ENCODE results near the gene UNKL.

The UNKL gene

GRCh38 chr16:1351582-1352362 is 62.7 kb downstream of the UNKL start, which contains the start of the genes GNPTG and TSR3:
Gene GNPTG, plus strand, starts transcription at chr16:1351931. Its CDS starts 35 bp downstream, at chr16:1351966.
Gene TSR3, minus strand, starts transcription at chr16:1351878. Its CDS starts 74 bp downstream, at chr16:1351804.
- peak; percentile 76 for DNase-seq (ENCODE audit: low read depth)

DNA sequence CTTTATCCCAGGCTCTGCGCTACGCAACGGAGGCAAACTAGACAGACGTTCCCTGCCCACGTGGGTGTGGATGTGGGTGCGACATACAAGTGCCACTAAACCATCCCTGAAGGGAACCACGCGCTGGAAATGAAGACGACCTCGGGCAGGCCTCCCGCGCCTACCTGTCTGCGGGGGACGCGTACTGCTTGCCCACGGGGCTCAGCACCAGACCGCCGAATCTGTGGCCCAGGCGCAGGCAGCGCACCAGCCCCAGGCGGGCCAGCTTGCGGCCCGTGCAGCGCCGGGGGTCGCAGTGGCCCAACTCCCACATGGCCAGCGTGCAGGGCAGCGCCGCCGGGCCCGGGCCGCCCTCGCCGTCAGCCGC is 63.3 kb downstream of the UNKL start:
- DNase-seq (ENCODE audit: low read depth): no peak

GRCh38 chr16:1350691-1351090 is 63.8 kb downstream of the UNKL start:
- DNase-seq (ENCODE audit: low read depth): no peak

GRCh38 chr16:1349951-1350350 is 64.6 kb downstream of the UNKL start:
- no peak for DNase-seq (ENCODE audit: low read depth)

DNA sequence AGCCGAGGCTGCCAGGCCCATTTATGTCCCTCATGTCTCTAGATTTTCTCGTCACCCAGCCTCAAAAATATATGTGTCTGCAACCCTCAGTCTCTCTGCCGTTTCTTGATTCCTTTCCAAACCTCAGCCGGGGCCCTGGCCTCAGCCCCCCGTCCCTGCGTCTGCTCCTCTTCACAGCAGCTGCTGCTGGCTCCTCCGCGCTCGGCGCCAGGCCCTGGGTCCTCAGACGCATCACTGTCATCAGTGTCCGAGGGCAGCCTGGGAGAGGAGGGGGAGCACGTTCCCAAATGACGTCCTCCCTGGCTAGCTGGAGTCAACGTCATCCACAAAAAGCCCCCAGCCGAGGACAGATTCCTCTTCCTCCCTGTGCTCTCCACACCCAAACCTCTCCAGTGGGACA is 65.2 kb downstream of the UNKL start:
- no peak for DNase-seq (ENCODE audit: low read depth)

DNA sequence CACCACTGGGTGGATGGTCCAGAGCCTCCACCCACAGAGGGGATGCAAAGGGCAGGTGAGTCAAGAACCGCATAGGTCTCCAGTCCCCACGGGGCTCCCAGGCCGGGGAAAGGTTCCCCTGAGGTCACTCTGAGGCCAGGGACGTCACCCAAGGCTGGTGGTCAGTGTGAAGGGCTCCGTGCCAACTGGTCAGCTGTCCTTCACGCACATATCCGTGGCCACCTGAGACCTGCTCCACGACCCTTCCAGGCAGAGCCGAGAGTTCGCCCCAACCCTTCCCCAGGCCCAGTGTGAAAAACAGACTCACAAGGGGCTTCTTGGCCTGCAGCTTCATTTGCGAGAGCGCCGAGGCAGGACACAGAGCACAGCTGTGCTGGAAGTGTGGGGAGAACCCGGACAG is 65.6 kb downstream of the UNKL start:
- DNase-seq (ENCODE audit: low read depth): no peak

DNA sequence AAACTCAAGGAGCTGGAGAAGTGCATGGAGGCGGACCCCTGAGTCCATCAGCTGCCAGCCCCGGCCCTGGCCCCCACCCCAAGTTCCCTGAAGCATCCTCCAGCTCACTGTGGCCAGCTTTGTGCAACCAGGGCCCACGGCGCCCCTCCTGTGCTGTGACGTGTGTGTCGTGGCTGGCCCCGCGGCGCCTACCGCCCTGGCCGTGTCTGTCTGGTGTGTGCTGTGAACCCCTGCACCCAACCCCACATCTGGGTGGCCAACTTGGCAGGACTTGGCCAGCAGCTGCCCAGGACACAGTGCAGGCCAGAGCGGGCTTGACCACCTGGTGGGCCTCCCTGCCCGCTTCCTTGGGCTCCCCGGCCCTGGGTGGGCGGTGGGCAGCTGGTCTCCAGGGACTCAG is 66.1 kb downstream of the UNKL start:
- DNase-seq (ENCODE audit: low read depth): no peak

DNA sequence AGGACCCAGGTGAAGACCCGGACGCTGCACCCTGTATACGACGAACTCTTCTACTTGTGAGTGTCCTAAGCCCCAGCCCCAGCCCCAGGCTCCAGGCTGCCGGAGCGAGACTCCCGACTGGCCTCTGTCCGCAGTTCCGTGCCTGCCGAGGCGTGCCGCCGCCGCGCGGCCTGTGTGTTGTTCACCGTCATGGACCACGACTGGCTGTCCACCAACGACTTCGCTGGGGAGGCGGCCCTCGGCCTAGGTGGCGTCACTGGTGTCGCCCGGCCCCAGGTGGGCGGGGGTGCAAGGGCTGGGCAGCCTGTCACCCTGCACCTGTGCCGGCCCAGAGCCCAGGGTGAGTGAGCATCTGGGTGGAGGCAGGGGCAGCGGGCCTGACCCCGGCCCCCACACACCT is 66.5 kb downstream of the UNKL start:
- no peak for DNase-seq (ENCODE audit: low read depth)

- no peak for DNase-seq (ENCODE audit: low read depth)
Measured at GRCh38 chr16:1347286-1347855, 67.1 kb downstream of the UNKL start.

- no peak for DNase-seq (ENCODE audit: low read depth)
Measured at GRCh38 chr16:1346422-1347285, 67.8 kb downstream of the UNKL start.

DNA sequence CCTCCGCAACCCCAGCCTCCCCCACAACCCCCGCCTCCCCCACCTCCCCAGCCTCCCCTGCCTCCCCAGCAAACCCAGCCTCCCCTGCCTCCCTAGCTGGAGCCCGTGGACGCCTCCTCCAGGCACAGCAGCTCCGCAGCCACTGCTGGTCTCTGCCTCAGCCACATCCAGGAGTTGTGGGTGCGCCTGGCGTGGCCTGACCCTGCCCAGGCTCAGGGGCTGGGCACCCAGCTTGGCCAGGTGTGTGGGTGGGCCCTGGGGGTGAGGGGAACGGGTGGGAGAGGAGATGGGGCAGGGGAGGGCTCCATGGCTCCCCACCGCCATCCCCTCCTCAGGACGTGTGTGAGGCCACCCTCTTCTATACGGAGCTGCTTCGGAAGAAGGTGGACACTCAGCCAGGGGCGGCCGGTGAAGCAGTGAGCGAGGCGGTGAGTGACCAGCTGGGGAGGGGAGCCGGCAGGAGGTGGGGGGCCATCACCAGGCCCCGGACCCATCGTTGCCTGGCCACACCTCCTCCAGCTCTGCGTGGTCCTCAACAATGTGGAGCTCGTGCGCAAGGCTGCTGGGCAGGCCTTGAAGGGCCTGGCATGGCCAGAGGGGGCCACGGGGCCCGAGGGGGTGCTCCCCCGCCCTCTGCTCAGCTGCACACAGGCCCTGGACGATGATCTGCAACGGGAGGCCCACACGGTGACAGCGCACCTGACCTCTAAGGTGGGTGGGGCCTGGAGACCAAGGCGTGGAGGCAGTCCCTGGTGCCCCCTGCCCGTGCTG is 68.7 kb downstream of the UNKL start:
- DNase-seq (ENCODE audit: low read depth): no peak

GRCh38 chr16:1345087-1345486 is 69.4 kb downstream of the UNKL start:
- no peak for DNase-seq (ENCODE audit: low read depth)

- DNase-seq (ENCODE audit: low read depth): no peak
Measured at GRCh38 chr16:1344499-1344898, 70.0 kb downstream of the UNKL start.

DNA sequence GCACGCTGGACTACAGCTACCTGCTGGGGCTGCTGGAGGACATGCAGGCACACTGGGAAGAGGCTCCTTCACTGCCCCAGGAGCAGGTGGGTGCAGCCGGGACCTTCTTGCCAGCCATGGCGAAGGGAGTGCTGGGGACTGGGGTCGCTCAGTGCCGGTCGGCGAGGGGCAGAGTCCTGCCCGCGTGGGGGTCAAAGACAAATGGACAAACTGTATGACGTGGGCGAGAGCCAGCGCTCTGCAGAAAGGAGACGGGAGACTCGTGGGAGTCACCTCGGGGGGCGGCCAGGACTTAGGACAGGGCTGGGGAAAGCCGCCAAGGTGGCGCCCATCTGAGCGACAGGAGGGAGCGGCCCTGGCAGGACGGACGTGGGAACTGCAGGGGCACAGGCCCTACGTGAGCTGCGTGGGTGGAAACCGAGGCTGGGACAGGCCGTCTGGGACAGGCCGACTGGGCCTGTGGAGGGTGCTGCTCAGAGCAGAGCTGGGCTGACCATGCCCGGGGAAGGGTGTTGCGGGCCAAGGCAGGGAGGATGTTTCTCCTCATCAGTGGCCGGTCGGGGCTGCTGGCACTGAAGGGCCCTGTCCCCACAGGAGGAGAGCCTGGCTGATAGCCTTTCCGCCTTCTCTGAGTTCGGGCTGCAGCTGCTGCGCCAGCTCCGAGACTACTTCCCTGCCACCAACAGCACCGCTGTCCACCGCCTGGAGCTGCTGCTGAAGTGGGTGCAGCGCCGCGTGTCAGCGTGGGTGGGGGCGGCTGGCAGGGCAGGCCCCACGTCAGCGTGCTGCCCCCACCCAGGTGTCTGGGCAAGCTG is 70.9 kb downstream of the UNKL start:
- no peak for DNase-seq (ENCODE audit: low read depth)

DNA sequence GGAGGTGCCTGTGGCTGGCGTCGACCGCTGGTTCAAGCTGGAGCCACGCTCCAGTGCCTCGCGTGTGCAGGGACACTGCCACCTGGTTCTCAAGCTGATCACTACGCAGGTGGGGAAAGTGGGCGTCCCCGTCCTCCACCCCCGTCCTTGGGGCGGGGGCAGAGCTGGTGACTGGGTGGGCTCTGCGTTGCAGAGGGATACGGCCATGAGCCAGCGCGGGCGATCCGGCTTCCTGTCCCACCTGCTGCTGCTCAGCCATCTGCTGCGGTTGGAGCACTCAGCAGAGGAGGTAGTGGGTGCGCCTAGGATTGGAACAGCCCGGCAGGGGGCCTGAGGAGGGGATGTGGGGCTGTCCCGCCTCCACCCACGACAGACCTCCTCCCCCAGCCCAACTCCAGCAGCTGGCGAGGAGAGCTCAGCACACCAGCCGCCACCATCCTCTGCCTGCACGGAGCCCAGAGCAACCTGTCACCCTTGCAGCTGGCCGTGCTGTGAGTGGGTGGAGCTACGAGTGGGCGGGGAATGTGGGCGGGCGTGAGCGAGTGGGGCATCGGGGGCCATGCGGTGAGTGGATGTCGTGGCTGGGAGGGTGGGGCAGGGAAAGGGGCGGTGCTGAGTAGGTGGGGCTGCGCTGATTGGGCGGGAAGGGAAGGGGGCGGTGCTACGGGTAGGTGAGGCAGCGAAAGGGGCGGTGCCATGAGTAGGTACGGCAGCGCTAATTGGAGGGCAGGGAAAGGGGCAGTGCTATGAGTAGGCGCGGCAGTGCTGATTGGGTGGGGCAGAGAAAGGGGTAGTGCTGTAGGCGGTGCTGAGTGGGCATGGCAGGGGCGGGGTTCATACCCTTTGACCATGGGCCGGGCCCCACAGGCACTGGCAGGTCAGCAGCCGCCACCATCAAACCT is 71.7 kb downstream of the UNKL start:
- DNase-seq (ENCODE audit: low read depth): peak; percentile 90

DNA sequence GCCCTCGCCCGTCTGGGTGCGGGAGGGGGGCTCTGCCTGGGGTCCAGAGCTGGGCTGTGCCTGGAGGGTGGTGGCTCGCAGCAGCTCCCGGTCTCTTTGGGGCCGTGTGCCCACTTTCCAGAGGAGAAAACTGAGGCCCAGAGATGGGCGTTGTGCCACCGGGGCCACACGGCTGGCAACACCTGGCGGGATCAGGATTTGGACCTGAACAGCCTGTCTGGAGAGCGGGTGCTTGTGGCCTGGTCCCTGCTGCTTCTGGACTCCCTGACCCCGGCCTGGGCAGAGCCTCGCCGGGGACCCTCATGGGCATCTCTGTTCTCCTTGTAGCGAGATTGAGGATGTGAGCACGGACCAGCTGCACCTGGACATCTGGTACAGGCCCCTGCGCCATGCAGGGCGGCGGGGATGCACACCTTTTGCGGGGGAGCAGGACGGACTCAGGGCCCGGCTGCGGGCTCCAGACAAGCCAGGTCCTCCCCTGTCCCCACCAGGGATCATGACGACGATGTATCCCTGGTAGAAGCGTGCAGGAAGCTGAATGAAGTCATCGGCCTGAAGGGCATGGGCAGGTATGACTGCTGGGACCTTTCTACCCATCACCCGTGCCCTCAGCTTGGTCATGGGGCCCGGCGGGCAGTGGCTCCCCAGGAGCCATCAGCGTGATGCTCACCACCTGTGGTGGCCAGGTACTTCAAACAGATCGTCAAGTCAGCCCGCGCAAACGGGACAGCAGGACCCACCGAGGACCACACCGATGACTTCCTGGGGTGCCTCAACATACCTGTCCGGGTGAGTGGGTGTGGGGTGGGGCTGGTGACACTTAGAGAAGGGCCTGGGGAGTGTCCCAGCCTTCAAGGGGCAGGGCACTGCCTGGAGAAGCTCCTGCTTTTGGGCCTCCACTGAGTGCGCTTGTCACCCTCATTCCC is 72.7 kb downstream of the UNKL start:
- DNase-seq (ENCODE audit: low read depth): no peak

GRCh38 chr16:1340730-1341494 is 73.6 kb downstream of the UNKL start:
- DNase-seq (ENCODE audit: low read depth): no peak

All from activated gamma-delta T cell treated with anti-CD3 and anti-CD28 coated beads, Interleukin-2, amount 50 U/mL, for 16 hours (primary cell).